Liver (tissue), 3 donors: ENCODE measurements around the gene ISM1.

Source experiments
- JUND ChIP-seq, 2 donors: IDR thresholded peaks; 2 replicates each; pipeline ENCODE4 v1.6.1; 2016; ENCODE audit warnings: antibody characterized with exemption in 2 of 2
- RAD21 ChIP-seq, 2 donors: IDR thresholded peaks; 2 replicates each; pipeline ENCODE4 v1.6.1; 2016; ENCODE audit warnings: antibody characterized with exemption in 2 of 2, mild to moderate bottlenecking in 2 of 2
- REST ChIP-seq: IDR thresholded peaks from 2 replicates; pipeline ENCODE4 v1.6.1; 2016; ENCODE audit warnings: antibody characterized with exemption, mild to moderate bottlenecking
- SP1 ChIP-seq: IDR thresholded peaks from 2 replicates; pipeline ENCODE4 v1.6.1; 2018; ENCODE audit warnings: antibody characterized with exemption, mild to moderate bottlenecking
- TAF1 ChIP-seq: conservative IDR thresholded peaks from 2 replicates; pipeline ENCODE4 v1.6.1; 2016; ENCODE audit warnings: antibody characterized with exemption, mild to moderate bottlenecking
- TF ChIP-seq, protein P1 (sequence below): fragments of 150-350 bp; IDR thresholded peaks from 2 replicates; pipeline ENCODE4 v1.5.1; 2017; ENCODE audit warnings: improper control_type of control experiment, low read depth, low read length; ENCODE audit not compliant: missing input control
- TF ChIP-seq, protein P2 (sequence below): IDR thresholded peaks from 2 replicates; pipeline ENCODE4 v1.6.1; 2016; ENCODE audit warnings: antibody characterized with exemption
- donor health status: healthy.
- donor health status: healthy.

DNA sequence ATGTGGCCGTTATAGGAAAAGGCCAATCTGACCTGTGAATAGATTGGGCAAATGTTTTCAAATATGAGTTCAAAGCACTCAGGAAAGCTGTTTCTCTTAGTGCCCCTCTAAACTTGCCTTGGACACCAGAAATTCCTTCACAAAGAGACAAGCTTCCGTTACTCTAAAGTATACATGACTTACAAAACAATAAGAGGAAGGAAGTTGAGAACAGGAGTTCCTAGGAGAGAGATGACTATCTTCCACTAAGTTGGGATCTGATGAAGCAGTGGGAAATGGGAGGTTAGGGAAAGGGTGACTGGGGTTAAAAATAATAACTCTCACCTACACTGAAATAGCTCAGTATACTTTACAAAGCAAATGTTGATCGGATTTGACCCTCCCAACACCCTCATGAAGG is 50.0 kb downstream of the ISM1 start:
- TF ChIP-seq, protein P1, sequence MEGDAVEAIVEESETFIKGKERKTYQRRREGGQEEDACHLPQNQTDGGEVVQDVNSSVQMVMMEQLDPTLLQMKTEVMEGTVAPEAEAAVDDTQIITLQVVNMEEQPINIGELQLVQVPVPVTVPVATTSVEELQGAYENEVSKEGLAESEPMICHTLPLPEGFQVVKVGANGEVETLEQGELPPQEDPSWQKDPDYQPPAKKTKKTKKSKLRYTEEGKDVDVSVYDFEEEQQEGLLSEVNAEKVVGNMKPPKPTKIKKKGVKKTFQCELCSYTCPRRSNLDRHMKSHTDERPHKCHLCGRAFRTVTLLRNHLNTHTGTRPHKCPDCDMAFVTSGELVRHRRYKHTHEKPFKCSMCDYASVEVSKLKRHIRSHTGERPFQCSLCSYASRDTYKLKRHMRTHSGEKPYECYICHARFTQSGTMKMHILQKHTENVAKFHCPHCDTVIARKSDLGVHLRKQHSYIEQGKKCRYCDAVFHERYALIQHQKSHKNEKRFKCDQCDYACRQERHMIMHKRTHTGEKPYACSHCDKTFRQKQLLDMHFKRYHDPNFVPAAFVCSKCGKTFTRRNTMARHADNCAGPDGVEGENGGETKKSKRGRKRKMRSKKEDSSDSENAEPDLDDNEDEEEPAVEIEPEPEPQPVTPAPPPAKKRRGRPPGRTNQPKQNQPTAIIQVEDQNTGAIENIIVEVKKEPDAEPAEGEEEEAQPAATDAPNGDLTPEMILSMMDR = no peak
- TF ChIP-seq SP1 = no peak
- TF ChIP-seq TAF1 = no peak
- no peak for TF ChIP-seq REST
- no peak for TF ChIP-seq RAD21 (IDR thresholded peaks at IDR 0.05)
- TF ChIP-seq JUND (IDR thresholded peaks at IDR 0.05) = no peak
- TF ChIP-seq, protein P2, sequence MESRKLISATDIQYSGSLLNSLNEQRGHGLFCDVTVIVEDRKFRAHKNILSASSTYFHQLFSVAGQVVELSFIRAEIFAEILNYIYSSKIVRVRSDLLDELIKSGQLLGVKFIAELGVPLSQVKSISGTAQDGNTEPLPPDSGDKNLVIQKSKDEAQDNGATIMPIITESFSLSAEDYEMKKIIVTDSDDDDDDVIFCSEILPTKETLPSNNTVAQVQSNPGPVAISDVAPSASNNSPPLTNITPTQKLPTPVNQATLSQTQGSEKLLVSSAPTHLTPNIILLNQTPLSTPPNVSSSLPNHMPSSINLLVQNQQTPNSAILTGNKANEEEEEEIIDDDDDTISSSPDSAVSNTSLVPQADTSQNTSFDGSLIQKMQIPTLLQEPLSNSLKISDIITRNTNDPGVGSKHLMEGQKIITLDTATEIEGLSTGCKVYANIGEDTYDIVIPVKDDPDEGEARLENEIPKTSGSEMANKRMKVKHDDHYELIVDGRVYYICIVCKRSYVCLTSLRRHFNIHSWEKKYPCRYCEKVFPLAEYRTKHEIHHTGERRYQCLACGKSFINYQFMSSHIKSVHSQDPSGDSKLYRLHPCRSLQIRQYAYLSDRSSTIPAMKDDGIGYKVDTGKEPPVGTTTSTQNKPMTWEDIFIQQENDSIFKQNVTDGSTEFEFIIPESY = no peak
